Liver (tissue), 9 donors: ENCODE results near the gene CLEC16A. TPM values are rescaled to one million over a fixed set of nuclear protein-coding genes. Genes with fewer than 3 reads are reported as not detected.

ENCODE experiments used
- DNase-seq: peaks from one replicate; pipeline ENCODE4 v3.0.0-alpha.2; 2017; ENCODE audit warnings: low spot score
- H3K27ac ChIP-seq, 2 donors: one replicate each; pipeline ENCODE4 v1.7.0; 2013; ENCODE audit warnings: inconsistent platforms in 2 of 2, low read length in 2 of 2, control low read depth in 1 of 2, low read depth in 1 of 2, mild to moderate bottlenecking in 1 of 2
- H3K27me3 ChIP-seq, 4 donors: one replicate each; pipeline versions ENCODE4 v1.6.1 to v1.7.0; 2013; ENCODE audit warnings: low read length in 3 of 4, inconsistent platforms in 1 of 4, mild to moderate bottlenecking in 1 of 4, moderate library complexity in 1 of 4; ENCODE audit not compliant: control insufficient read depth in 4 of 4, insufficient read depth in 4 of 4
- H3K36me3 ChIP-seq, 4 donors: one replicate each; pipeline versions ENCODE4 v1.6.1 to v1.7.0; 2013; ENCODE audit warnings: low read length in 3 of 4, mild to moderate bottlenecking in 3 of 4, low read depth in 1 of 4, moderate library complexity in 1 of 4; ENCODE audit not compliant: control insufficient read depth in 4 of 4, insufficient read depth in 3 of 4
- H3K4me1 ChIP-seq, 4 donors: one replicate each; pipeline versions ENCODE4 v1.6.1 to v1.7.0; 2013; ENCODE audit warnings: low read length in 3 of 4, mild to moderate bottlenecking in 3 of 4, moderate library complexity in 1 of 4; ENCODE audit not compliant: control insufficient read depth in 4 of 4, insufficient read depth in 4 of 4
- H3K4me3 ChIP-seq, 3 donors: one replicate each; pipeline versions ENCODE4 v1.6.1 to v1.7.0; 2013; ENCODE audit warnings: low read length in 3 of 3, control low read depth in 1 of 3, low read depth in 1 of 3, mild to moderate bottlenecking in 1 of 3
- H3K9ac ChIP-seq, 2 donors: one replicate each; pipeline ENCODE4 v1.7.0; 2013; ENCODE audit warnings: low read length in 2 of 2, mild to moderate bottlenecking in 2 of 2, moderate library complexity in 2 of 2, control low read depth in 1 of 2, low read depth in 1 of 2
- H3K9me3 ChIP-seq, 4 donors: one replicate each; pipeline versions ENCODE4 v1.6.1 to v1.7.0; 2013; ENCODE audit warnings: low read length in 3 of 4; ENCODE audit not compliant: control insufficient read depth in 4 of 4
- EGR1 ChIP-seq, 2 donors: IDR thresholded peaks; 2 replicates each; pipeline ENCODE4 v1.6.1; 2016 to 2018; ENCODE audit warnings: antibody characterized with exemption in 2 of 2, low read depth in 2 of 2
- FOXA1 ChIP-seq: IDR thresholded peaks from 2 replicates; pipeline ENCODE4 v1.6.1; 2016; ENCODE audit warnings: antibody characterized with exemption
- FOXA2 ChIP-seq: IDR thresholded peaks from 2 replicates; pipeline ENCODE4 v1.6.1; 2016; ENCODE audit warnings: antibody characterized with exemption
- GABPA ChIP-seq, 2 donors: IDR thresholded peaks in 1 of 2; conservative IDR thresholded peaks in 1 of 2; 2 replicates each; pipeline ENCODE4 v1.6.1; 2016; ENCODE audit warnings: antibody characterized with exemption in 2 of 2, mild to moderate bottlenecking in 1 of 2, moderate library complexity in 1 of 2
- HNF4A ChIP-seq, 2 donors: conservative IDR thresholded peaks; 2 replicates each; pipeline ENCODE4 v1.6.1; 2016; ENCODE audit warnings: antibody characterized with exemption in 2 of 2, mild to moderate bottlenecking in 2 of 2
- HNF4G ChIP-seq: IDR thresholded peaks from 2 replicates; pipeline ENCODE4 v1.6.1; 2016; ENCODE audit warnings: antibody characterized with exemption
- JUND ChIP-seq, 2 donors: IDR thresholded peaks; 2 replicates each; pipeline ENCODE4 v1.6.1; 2016; ENCODE audit warnings: antibody characterized with exemption in 2 of 2
- NR2F2 ChIP-seq: IDR thresholded peaks from 2 replicates; pipeline ENCODE4 v1.6.1; 2016; ENCODE audit warnings: antibody characterized with exemption
- RAD21 ChIP-seq, 2 donors: IDR thresholded peaks; 2 replicates each; pipeline ENCODE4 v1.6.1; 2016; ENCODE audit warnings: antibody characterized with exemption in 2 of 2, mild to moderate bottlenecking in 2 of 2
- RXRA ChIP-seq, 2 donors: IDR thresholded peaks; 2 replicates each; pipeline ENCODE4 v1.6.1; 2017 to 2018; ENCODE audit warnings: antibody characterized with exemption in 2 of 2, mild to moderate bottlenecking in 1 of 2
- SP1 ChIP-seq: IDR thresholded peaks from 2 replicates; pipeline ENCODE4 v1.6.1; 2018; ENCODE audit warnings: antibody characterized with exemption, mild to moderate bottlenecking
- TAF1 ChIP-seq: conservative IDR thresholded peaks from 2 replicates; pipeline ENCODE4 v1.6.1; 2016; ENCODE audit warnings: antibody characterized with exemption, mild to moderate bottlenecking
- YY1 ChIP-seq: IDR thresholded peaks from 2 replicates; pipeline ENCODE4 v1.6.1; 2016; ENCODE audit warnings: antibody characterized with exemption, mild to moderate bottlenecking
- ZBTB33 ChIP-seq: IDR thresholded peaks from 2 replicates; pipeline ENCODE4 v1.6.1; 2016; ENCODE audit warnings: antibody characterized with exemption
- WGBS: extraction: QIAGEN DNeasy Blood & Tissue Kit; methylation state at CpG from one replicate; pipeline ENCODE4 v1.1.7; 2013; 5-methylcytosine and 5-hydroxymethylcytosine counted together
- polyA plus RNA-seq, 2 donors: library from polyadenylated mRNA; stranded (reverse) in 1 of 2; unstranded in 1 of 2; fragments of 200-250 nt in 1 of 2; fragments of >200 nt in 1 of 2; fragmentation: Nextera tagmentation in 1 of 2; extraction: Ambion mirVana in 1 of 2; gene quantifications; one replicate each; pipeline versions ENCODE4 v1.2.1 to v1.2.3, GENCODE V29; 2013 to 2015
- total RNA-seq, 2 donors: library from RNA; depleted of rRNA; stranded (reverse); fragments of >200 nt; gene quantifications; one replicate each; pipeline ENCODE4 v1.2.3, GENCODE V29; 2014
- TF ChIP-seq, protein P1 (sequence below): IDR thresholded peaks from 2 replicates; pipeline ENCODE4 v1.6.1; 2016; ENCODE audit warnings: antibody characterized with exemption
- TF ChIP-seq, protein P2 (sequence below): fragments of 150-350 bp; IDR thresholded peaks from 2 replicates; pipeline ENCODE4 v1.5.1; 2017; ENCODE audit warnings: improper control_type of control experiment, low read depth, low read length; ENCODE audit not compliant: missing input control
- TF ChIP-seq, protein P3 (sequence below): IDR thresholded peaks from 2 replicates; pipeline ENCODE4 v1.6.1; 2016; ENCODE audit warnings: antibody characterized with exemption, mild to moderate bottlenecking
- TF ChIP-seq, protein P4 (sequence below): IDR thresholded peaks from 2 replicates; pipeline ENCODE4 v1.6.1; 2016; ENCODE audit warnings: antibody characterized with exemption
- donor health status: healthy.
- donor health status: healthy.
- donor health status: healthy.
- donor health status: healthy.
- donor health status: healthy.

The CLEC16A gene
- total and polyA plus RNA-seq, 4 donors, result 9.7 to 23.0 (median 17.4) TPM

DNA sequence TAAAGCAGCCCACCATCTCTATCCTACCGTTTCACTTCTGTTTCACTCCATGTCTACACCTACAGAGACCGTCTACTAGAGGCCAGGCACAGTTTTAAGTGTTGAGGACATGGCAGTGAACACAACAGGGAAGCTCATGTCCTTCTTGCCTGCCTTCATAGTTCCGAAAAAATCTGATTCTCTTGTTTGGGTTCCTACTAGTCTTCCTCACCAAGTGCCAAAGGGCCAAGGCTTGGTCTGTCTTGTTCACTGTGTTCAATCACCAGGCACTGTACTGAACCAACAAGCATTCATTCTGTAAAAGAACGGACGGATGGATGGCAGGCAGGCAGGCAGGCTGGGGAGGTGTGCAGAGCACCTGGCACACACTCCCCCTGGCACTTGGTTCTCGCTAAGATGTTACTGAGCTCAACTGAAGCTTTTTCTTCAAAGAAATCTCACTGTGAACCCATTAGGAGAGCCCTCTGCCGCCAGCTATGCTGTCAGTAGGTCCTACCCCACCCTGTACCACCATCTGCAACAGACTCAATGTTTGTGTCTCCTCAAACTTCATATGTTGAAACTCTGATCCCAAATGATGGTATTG, 4.6 kb upstream of the CLEC16A start:
- Histone ChIP-seq H3K4me1 (peaks cover 15 to 84% (median 76%) of the 10 kb centered on the region in 4 donors), H3K27me3 (no peaks in the 10 kb centered on the region), H3K36me3 (no peaks in the 10 kb centered on the region), H3K27ac (peak overlapping the region; percentile 49 to 79), H3K9ac (peak overlapping the region in 1 of 2 donors; percentile 95), H3K4me3 (peak overlapping the region; percentile 74 to 87 (median 79)), H3K9me3 (no peaks in the 10 kb centered on the region)
- DNase-seq, result no peak
- WGBS, result 69% methylated on average over 7 of the region's 7 CpGs
- TF ChIP-seq FOXA2 (no peak), GABPA (IDR thresholded peaks at IDR 0.05 in 1 of 2, conservative IDR thresholded peaks at IDR 0.05 in 1 of 2) (no peak), YY1 (no peak), JUND (IDR thresholded peaks at IDR 0.05) (no peak), EGR1 (IDR thresholded peaks at IDR 0.05; ENCODE audit: low read depth in 2 of 2) (no peak), TAF1 (no peak), SP1 (no peak), ZBTB33 (no peak), HNF4A (conservative IDR thresholded peaks at IDR 0.05) (no peak), NR2F2 (no peak), HNF4G (no peak), RAD21 (IDR thresholded peaks at IDR 0.05) (no peak), RXRA (IDR thresholded peaks at IDR 0.05) (no peak)
- TF ChIP-seq, protein P1, sequence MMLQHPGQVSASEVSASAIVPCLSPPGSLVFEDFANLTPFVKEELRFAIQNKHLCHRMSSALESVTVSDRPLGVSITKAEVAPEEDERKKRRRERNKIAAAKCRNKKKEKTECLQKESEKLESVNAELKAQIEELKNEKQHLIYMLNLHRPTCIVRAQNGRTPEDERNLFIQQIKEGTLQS, result no peak
- TF ChIP-seq, protein P2, sequence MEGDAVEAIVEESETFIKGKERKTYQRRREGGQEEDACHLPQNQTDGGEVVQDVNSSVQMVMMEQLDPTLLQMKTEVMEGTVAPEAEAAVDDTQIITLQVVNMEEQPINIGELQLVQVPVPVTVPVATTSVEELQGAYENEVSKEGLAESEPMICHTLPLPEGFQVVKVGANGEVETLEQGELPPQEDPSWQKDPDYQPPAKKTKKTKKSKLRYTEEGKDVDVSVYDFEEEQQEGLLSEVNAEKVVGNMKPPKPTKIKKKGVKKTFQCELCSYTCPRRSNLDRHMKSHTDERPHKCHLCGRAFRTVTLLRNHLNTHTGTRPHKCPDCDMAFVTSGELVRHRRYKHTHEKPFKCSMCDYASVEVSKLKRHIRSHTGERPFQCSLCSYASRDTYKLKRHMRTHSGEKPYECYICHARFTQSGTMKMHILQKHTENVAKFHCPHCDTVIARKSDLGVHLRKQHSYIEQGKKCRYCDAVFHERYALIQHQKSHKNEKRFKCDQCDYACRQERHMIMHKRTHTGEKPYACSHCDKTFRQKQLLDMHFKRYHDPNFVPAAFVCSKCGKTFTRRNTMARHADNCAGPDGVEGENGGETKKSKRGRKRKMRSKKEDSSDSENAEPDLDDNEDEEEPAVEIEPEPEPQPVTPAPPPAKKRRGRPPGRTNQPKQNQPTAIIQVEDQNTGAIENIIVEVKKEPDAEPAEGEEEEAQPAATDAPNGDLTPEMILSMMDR, result no peak

- WGBS, result 11% methylated on average over 8 of the region's 8 CpGs
- Histone ChIP-seq H3K4me1 (peaks cover 15 to 81% (median 76%) of the 10 kb centered on the region in 4 donors), H3K27ac (peak overlapping the region; percentile 49 to 79), H3K9ac (peak overlapping the region; percentile 71 to 95), H3K4me3 (peak overlapping the region; percentile 74 to 87 (median 79)), H3K9me3 (no peaks in the 10 kb centered on the region), H3K27me3 (no peaks in the 10 kb centered on the region), H3K36me3 (no peaks in the 10 kb centered on the region)
- no peak for DNase-seq
- TF ChIP-seq FOXA2 (no peak), GABPA (IDR thresholded peaks at IDR 0.05 in 1 of 2, conservative IDR thresholded peaks at IDR 0.05 in 1 of 2) (no peak), FOXA1 (no peak), SP1 (no peak), NR2F2 (no peak), ZBTB33 (no peak), HNF4A (conservative IDR thresholded peaks at IDR 0.05) (peak in 1 of 2 donors; percentile 3), YY1 (no peak), HNF4G (no peak)
- TF ChIP-seq, protein P1, result no peak
- TF ChIP-seq, protein P3, sequence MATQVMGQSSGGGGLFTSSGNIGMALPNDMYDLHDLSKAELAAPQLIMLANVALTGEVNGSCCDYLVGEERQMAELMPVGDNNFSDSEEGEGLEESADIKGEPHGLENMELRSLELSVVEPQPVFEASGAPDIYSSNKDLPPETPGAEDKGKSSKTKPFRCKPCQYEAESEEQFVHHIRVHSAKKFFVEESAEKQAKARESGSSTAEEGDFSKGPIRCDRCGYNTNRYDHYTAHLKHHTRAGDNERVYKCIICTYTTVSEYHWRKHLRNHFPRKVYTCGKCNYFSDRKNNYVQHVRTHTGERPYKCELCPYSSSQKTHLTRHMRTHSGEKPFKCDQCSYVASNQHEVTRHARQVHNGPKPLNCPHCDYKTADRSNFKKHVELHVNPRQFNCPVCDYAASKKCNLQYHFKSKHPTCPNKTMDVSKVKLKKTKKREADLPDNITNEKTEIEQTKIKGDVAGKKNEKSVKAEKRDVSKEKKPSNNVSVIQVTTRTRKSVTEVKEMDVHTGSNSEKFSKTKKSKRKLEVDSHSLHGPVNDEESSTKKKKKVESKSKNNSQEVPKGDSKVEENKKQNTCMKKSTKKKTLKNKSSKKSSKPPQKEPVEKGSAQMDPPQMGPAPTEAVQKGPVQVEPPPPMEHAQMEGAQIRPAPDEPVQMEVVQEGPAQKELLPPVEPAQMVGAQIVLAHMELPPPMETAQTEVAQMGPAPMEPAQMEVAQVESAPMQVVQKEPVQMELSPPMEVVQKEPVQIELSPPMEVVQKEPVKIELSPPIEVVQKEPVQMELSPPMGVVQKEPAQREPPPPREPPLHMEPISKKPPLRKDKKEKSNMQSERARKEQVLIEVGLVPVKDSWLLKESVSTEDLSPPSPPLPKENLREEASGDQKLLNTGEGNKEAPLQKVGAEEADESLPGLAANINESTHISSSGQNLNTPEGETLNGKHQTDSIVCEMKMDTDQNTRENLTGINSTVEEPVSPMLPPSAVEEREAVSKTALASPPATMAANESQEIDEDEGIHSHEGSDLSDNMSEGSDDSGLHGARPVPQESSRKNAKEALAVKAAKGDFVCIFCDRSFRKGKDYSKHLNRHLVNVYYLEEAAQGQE, result no peak
- TF ChIP-seq, protein P4, sequence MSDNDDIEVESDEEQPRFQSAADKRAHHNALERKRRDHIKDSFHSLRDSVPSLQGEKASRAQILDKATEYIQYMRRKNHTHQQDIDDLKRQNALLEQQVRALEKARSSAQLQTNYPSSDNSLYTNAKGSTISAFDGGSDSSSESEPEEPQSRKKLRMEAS, result no peak
- TF ChIP-seq, protein P2, result no peak
Observed at GRCh38 chr16:10940501-10941079, 3.8 kb upstream of the CLEC16A start.
